Mucosa of descending colon (tissue), 3 donors: ENCODE data around the gene DNTT. TPM values are rescaled to one million over a fixed set of nuclear protein-coding genes. Genes with fewer than 3 reads are reported as not detected.

Experiments used
- ATAC-seq: fragments of 200-7000 bp; cut with Tn5 transposase; one replicate; pipeline ENCODE4 v1.9.1; 2020; ENCODE audit warnings: mild to moderate bottlenecking, moderate library complexity
- DNase-seq, 3 donors: peaks; one replicate each; pipeline ENCODE4 v3.0.0-alpha.2; 2020
- H3K36me3 ChIP-seq: fragments of 200-600 bp; one replicate; pipeline ENCODE4 v1.8.0; 2021; ENCODE audit warnings: low read depth, mild to moderate bottlenecking
- H3K4me1 ChIP-seq: fragments of 200-600 bp; one replicate; pipeline ENCODE4 v1.8.0; 2021; ENCODE audit warnings: low read depth, mild to moderate bottlenecking
- H3K4me3 ChIP-seq: fragments of 200-600 bp; one replicate; pipeline ENCODE4 v1.8.0; 2021; ENCODE audit warnings: mild to moderate bottlenecking
- H3K9me3 ChIP-seq: fragments of 200-600 bp; one replicate; pipeline ENCODE4 v1.8.0; 2021; ENCODE audit warnings: mild to moderate bottlenecking
- intact Hi-C, 2 donors: fragments of 100-400 bp; cut with DNase I in 1 of 2; cut with micrococcal nuclease in 1 of 2; formaldehyde crosslinking; loops; one replicate each; pipeline versions ENCODE4 v1.11.0 to v1.11.1; 2022; cut with DNase I, micrococcal nuclease
- total RNA-seq, 3 donors: library from RNA; stranded (reverse); fragmentation: NEBNext Ultra II Directional in 2 of 3; extraction: Animal tissue kit (Norgen Biotek cat#: 25700) in 2 of 3; gene quantifications; one replicate each; pipeline versions ENCODE4 v1.2.1 to v1.2.4, GENCODE V29; 2021 to 2023
- TF ChIP-seq, protein P1 (sequence below): fragments of 200-600 bp; IDR thresholded peaks from one replicate; pipeline ENCODE4 v1.8.0; 2022; ENCODE audit warnings: antibody characterized with exemption, mild to moderate bottlenecking
- donor health status: DM: no; HTN: no; CAD: no; lungs with moderate emphysema.
- donor health status: DM: no; HTN: no; CAD: no.
- donor health status: DM: no; HTN: yes; CAD: no.

DNTT gene
- total RNA-seq, 3 donors from 2014 or later = not detected

DNA sequence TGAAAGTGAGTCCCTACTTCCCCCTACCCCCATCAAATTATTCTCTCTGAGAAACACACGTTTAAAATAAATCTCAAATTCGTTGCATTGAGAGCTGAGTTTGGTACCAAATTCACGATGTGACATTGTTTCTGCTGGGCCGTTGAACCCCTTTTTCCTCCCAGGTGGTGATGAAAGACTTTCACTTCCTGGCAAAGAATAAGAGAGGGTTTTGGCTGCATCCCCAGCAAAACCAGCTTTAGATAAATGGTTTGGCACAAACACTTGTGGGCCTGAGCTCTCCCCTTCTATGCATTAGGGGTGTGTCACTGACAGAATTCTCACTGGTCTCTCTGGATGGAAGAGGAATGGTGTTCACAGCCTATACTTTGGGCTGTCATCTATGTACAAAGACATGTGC lies 8.8 kb upstream of the DNTT start:
- TF ChIP-seq, protein P1, sequence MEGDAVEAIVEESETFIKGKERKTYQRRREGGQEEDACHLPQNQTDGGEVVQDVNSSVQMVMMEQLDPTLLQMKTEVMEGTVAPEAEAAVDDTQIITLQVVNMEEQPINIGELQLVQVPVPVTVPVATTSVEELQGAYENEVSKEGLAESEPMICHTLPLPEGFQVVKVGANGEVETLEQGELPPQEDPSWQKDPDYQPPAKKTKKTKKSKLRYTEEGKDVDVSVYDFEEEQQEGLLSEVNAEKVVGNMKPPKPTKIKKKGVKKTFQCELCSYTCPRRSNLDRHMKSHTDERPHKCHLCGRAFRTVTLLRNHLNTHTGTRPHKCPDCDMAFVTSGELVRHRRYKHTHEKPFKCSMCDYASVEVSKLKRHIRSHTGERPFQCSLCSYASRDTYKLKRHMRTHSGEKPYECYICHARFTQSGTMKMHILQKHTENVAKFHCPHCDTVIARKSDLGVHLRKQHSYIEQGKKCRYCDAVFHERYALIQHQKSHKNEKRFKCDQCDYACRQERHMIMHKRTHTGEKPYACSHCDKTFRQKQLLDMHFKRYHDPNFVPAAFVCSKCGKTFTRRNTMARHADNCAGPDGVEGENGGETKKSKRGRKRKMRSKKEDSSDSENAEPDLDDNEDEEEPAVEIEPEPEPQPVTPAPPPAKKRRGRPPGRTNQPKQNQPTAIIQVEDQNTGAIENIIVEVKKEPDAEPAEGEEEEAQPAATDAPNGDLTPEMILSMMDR = no peak
- DNase-seq (no peak), ATAC-seq (no peak)
- intact Hi-C loops = no loop called here
- Histone ChIP-seq H3K36me3 (no peaks in the 10 kb centered on the region), H3K9me3 (no peaks in the 10 kb centered on the region), H3K4me1 (no peaks in the 10 kb centered on the region), H3K4me3 (no peak overlapping the region)

DNA sequence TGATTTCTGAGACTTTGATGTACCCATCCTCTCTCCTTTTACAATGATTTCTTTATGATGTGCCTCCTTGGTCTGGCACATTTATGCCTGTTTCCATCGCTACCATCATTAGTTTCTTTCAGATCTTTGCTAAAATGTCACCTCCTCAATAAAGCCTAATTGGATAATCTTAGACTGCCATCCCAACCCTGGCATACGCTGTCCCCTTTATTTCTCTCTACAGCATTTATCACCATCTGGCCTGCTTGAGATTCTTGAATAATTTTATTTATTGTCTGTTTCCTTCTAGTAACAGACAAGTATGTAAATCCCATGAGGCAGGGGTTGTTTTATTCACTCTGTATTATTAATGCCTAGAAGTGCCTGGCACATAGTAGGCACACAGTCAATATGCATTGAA lies 6.7 kb upstream of the DNTT start:
- TF ChIP-seq, protein P1 = no peak
- ATAC-seq = no peak
- intact Hi-C loops = no loop called here
- H3K36me3 ChIP-seq = no peaks in the 10 kb centered on the region
- no peak for DNase-seq
- H3K9me3 ChIP-seq = no peaks in the 10 kb centered on the region
- no peak overlapping the region for H3K4me3 ChIP-seq
- H3K4me1 ChIP-seq = no peaks in the 10 kb centered on the region

DNA sequence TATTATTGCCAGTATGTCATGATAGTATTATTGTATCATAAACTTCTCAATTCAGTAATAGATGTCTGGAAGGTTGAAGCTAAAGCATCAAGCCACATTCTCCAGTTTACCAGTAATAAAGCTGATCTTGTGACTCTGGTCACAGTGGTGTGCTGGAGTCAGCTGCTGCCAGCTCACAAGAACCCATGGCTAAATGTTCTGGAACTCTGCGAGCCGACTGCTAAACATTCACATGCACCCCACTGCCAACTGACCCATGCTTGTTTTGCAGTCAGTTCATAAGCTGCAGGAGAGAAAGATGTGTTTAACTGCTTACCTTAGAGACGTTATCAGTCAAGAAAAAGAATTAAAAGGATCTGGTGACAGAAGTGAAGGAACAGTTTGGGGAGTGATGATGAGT lies 5.9 kb upstream of the DNTT start:
- Histone ChIP-seq H3K4me1 (no peaks in the 10 kb centered on the region), H3K36me3 (no peaks in the 10 kb centered on the region), H3K4me3 (no peak overlapping the region), H3K9me3 (no peaks in the 10 kb centered on the region)
- TF ChIP-seq, protein P1 = no peak
- no peak for DNase-seq
- intact Hi-C loops = no loop called here
- ATAC-seq = no peak

DNA sequence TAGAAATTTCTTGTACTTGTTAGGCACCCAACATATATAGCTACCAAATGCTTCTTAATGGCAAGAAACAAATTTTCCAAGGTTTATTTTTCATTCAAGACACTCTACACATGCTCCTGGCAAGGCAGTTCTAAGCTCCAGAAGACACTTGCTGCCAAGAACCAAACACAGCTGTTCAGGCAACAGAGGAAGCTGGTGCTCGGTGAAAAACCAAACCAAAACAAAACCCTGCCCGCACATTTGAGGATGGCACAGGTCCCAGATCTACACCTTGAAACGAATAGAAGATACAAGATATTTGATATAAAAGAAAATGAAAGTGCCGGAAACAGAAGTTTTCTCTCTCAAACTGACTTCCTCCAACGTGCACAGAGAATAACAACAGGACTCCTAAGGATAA lies 4.9 kb upstream of the DNTT start:
- H3K9me3 ChIP-seq = no peaks in the 10 kb centered on the region
- H3K4me3 ChIP-seq = no peak overlapping the region
- TF ChIP-seq, protein P1 = no peak
- no peaks in the 10 kb centered on the region for H3K36me3 ChIP-seq
- intact Hi-C loops = no loop called here
- ATAC-seq (no peak), DNase-seq (no peak)
- H3K4me1 ChIP-seq = no peaks in the 10 kb centered on the region

DNA sequence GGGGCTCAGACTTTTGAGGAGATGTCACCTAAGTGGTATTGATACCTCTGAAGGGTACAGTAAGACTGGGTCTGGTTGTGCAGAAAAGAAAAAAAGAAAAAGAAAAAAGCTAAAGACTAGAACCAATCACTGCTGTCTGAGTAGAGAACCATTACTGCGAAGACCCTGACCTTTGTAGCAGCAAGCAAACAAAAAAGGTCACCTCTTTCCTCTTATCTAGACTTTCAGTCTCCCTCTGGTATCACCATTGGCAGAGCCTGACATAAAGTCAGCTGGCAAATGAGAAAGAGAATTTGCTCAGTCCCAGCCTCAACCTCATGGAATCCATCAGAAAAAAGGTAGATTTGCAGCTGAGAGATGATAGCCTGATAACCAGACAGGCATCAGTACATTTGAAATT lies 2.6 kb upstream of the DNTT start:
- no peaks in the 10 kb centered on the region for H3K36me3 ChIP-seq
- no peaks in the 10 kb centered on the region for H3K9me3 ChIP-seq
- DNase-seq (no peak), ATAC-seq (no peak)
- H3K4me1 ChIP-seq = no peaks in the 10 kb centered on the region
- TF ChIP-seq, protein P1 = no peak
- no peak overlapping the region for H3K4me3 ChIP-seq
- intact Hi-C loops = no loop called here

DNA sequence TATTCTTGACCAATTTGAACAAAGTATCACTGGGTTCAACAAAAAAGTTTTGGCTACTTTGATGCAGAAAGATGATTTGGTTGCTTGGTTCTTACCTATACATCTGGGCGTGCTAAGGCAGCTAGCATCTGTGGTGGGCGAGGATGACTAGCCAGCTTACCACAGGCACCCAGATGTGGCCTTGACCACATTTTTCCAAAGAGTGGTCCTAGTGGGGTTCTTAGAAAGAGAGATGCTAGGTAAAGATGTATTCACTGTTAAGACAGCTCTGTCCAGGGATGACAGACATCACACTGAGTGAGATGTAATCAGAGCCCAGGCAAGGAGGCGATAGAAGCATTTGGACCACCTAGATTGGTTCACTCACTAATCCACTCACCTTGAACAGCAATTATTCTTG lies 785 bp downstream of the DNTT start:
- Histone ChIP-seq H3K9me3 (no peaks in the 10 kb centered on the region), H3K4me3 (no peak overlapping the region), H3K36me3 (no peaks in the 10 kb centered on the region), H3K4me1 (no peaks in the 10 kb centered on the region)
- ATAC-seq (no peak), DNase-seq (no peak)
- TF ChIP-seq, protein P1 = no peak
- intact Hi-C loops = no loop called here
